ENCODE data around the gene PROCA1. TPM values are rescaled to one million over a fixed set of nuclear protein-coding genes. Genes with fewer than 3 reads are reported as not detected.
"Not testable (repeated sequence)": the region's sequence is repeated elsewhere in the genome, so short reads cannot be mapped to it uniquely, and the experiment has no call there.

Gene PROCA1
- total RNA-seq, 1 experiment from 2014 or later, result 7.4 TPM

DNA sequence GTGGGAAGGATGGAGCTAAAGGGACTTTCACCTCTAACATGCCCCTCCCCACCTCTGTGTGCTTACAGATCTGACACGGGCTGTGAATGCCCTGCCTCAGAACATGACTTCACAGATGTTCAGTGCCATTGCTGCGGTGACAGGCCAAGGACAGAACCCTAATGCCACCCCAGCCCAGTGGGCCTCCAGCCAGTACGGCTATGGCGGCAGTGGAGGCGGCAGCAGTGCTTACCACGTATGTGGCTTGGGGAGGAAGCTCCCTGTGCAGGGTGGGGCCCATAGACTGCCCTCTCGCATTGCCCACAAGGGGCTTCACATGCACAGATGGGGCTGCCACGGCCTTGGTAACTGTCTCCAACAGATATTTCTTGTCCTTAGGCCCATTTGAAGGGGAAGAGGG lies 11.4 kb downstream of the PROCA1 start:
- in situ Hi-C loops (cut with HindIII; ENCODE audit: low pct_unique_long_range_greater_than_20kb, low sequenced_read_pairs), result no loop called here
- no peak for DNase-seq (ENCODE audit: low read depth)

DNA sequence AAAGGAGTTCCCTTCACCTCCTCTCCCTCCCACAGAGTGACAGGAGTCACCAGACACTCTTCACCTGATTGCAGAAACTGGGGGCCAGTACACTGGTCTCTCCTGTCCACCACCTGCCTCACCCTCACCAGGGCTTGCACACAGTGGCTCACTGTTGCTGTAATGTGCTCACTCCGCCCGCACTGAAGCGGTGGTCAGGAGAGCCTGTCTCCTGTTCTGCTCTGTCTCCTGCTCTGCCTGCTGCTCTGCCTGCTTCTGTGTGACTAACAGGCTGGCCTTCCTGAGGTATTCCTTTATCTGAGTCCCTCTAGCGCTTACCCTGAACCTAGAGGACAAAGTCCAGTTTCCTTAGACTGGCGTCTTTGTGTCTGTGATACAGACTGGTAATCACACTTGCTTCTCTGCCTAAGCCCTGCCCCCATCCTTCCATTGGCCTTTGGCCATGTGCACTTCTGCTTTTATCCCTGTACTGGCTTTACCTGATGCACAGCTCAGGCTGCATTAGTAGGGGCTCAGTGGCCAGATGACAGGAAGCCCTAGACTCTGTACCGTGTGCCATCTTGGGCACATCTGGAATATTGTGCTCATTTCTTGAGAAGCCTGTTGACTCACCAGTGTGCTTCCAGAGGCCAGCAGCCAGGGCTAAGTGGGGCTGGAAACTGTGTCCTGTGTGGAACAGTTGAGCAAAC lies 13.3 kb downstream of the PROCA1 start:
- DNase-seq (ENCODE audit: low read depth), result peak; percentile 91
- in situ Hi-C loops (cut with HindIII; ENCODE audit: low pct_unique_long_range_greater_than_20kb, low sequenced_read_pairs), result no loop called here

DNA sequence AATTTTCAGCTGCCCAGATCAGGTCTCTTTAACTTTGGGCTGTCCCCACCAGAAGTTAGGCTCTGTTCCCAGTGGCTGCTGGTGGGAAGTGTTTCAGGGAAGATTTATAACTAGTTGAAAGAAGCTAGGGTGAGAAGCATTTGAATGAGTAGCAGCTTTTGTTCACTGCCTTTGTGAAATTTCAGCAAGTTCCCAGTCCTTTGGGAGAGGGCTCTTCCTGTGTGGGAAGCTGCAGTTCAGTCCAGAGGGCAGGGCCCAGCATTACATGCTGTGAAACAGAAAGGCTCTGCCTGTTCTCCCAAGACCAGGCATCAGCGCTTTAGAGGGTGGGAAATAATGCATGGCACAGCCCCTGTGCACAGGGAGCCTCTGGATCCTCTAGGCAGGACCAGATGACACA lies 17.8 kb downstream of the PROCA1 start:
- DNase-seq (ENCODE audit: low read depth), result no peak
- in situ Hi-C loops (cut with HindIII; ENCODE audit: low pct_unique_long_range_greater_than_20kb, low sequenced_read_pairs), result no loop called here

DNA sequence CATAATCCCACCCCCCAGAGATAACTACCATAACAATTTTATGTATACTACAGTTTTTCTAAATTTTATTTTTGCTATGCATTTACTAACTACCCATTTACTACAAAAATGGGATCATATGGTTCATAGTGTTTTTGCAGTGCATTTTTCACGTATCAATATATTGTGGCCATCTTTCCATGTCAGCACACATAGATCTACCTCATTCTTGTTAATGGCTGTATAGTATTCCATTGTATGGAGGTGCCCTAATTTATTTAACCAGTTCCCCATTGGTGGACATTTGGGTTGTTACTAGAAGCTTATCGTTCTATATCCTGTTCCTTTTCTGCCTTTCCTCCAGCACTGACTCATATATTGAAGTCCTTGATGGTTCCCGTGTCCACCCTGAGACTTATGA lies 22.7 kb downstream of the PROCA1 start:
- in situ Hi-C loops (cut with HindIII; ENCODE audit: low pct_unique_long_range_greater_than_20kb, low sequenced_read_pairs), result no loop called here
- DNase-seq (ENCODE audit: low read depth), result no peak

DNA sequence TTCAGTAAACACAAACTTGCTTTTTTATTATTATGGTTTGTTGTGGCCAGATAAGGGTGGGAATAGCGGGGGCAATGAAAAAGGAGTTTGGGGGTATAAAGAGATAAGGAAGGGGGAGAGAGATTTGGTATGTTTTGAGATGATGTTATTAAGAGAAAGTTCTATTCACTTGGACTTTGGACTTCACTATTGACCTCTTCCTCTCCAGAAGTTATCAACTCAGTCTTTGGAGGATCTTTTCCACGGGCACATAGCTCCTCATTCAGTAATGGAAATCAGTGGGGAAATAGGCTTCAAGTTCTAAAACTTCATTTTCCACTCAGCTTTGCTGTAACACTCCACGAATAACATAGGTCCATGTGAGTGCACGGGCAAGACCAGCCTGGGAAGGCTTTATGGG lies 23.2 kb downstream of the PROCA1 start:
- DNase-seq (ENCODE audit: low read depth), result no peak
- in situ Hi-C loops (cut with HindIII; ENCODE audit: low pct_unique_long_range_greater_than_20kb, low sequenced_read_pairs), result no loop called here

DNA sequence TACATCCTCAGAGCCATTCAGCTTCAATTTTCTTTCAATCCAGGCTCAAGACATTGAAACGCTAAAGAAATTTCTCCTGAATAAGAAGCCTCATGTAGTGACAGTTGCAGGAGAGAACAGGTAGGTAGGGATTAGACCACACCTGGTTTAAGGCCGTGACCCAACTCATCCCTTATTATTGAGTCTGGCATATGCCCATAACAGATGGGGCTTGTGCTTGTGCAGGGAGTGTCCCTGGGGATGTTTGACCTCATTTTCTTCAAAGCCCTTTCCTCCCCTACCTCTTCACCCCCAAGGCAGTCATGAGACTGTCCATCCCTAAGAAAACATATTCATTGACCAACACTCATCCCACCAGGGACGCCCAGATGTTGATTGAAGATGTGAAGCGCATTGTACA lies 25.4 kb downstream of the PROCA1 start:
- in situ Hi-C loops (cut with HindIII; ENCODE audit: low pct_unique_long_range_greater_than_20kb, low sequenced_read_pairs), result no loop called here

DNA sequence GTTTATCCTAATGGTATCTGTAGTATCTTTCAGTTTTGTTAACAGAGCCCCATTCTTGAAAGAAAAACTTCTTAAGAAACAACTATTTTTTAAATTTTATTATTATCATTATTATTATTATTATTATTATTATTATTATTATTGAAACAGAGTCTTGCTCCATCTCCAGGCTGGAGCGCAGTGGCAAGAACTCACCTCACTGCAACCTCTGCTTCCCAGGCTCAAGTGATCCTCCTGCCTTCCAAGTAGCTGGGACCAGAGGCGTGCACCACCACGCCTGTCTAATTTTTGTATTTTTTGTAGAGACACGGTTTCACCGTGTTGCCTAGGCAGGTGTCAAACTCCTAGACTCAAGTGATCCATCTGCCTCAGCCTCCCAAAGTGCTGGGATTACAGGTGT lies 26.3 kb downstream of the PROCA1 start:
- no peak for DNase-seq (ENCODE audit: low read depth)
- in situ Hi-C loops (cut with HindIII; ENCODE audit: low pct_unique_long_range_greater_than_20kb, low sequenced_read_pairs), result no loop called here

More for the DNA sequence above, 25.4 kb downstream of the PROCA1 start:
- no peak for DNase-seq (ENCODE audit: low read depth)

DNA sequence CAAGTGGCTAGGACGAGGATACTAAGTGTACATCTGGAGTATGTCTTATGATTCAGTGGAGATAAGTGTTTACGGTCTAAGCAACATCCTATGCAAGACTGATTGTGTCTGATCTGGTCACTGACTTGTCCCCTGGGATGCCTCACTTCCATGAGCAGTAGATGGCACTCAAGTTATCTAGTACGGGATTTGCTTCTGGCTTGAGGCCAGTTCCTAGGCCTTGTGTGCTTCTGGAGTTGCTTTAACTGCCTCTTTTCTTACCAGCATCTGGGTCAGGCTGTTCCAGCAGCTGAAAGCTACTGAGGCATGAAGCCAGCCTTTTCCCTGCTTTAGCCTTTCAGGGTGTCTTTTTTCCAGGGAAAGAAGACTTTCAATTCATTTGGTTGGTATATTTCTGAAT lies 26.7 kb downstream of the PROCA1 start:
- in situ Hi-C loops (cut with HindIII; ENCODE audit: low pct_unique_long_range_greater_than_20kb, low sequenced_read_pairs), result no loop called here

DNA sequence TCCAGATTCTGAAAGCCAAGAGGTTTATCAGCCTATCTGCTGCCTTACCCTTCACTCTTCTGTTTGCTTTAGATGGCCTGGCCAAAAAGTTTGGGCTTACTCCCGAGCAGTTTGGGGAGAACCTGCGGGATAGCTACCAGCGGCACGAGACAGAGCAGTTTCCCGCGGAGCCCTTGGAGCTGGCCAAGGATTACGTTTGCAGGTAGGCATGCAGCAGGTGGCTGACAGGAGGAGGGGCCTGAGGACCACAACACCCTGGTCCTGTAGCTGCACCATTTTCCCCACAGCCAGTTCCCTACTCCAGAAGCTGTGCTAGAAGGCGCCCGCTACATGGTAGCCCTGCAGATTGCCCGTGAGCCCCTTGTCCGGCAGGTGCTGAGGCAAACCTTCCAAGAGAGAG lies 29.0 kb downstream of the PROCA1 start:
- DNase-seq (ENCODE audit: low read depth), result no peak
- in situ Hi-C loops (cut with HindIII; ENCODE audit: low pct_unique_long_range_greater_than_20kb, low sequenced_read_pairs), result no loop called here

More for the DNA sequence above, 26.7 kb downstream of the PROCA1 start:
- peak; percentile 77 for DNase-seq (ENCODE audit: low read depth)

DNA sequence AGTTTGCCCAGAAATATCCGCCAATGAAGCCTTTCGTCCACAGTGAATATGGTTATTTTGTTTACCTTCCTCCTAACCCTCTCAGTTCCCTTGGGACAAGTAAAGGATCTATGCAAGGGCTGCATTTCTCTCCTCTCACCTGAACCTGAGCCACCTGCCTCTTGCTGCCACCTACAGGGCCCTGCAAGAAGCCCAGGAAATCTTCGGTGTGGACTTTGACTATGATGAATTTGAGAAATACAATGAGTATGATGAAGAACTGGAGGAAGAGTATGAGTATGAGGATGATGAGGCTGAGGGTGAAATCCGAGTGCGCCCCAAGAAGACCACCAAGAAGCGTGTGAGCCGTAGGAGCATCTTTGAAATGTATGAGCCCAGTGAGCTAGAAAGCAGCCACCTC lies 35.7 kb downstream of the PROCA1 start:
- DNase-seq (ENCODE audit: low read depth), result peak; percentile 24
- in situ Hi-C loops (cut with HindIII; ENCODE audit: low pct_unique_long_range_greater_than_20kb, low sequenced_read_pairs), result no loop called here

DNA sequence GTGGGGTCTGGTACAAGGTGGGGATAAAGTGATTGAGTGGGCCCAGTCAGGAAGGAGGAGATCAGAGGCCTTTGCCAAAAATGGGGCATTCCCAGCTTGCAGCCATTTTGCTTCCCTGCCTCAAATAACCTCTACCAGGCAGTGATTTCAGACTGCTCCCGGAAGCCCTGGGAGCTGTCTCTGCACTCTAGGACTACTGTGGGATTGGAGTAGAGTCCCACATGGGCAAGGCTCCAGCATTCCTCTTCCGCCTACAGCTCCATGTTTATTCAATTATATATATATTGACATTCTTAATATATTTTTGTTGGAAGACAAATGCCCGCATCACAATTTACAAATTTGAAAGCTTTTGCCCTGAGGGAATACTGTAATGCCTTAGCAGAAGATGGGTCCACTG lies 36.2 kb downstream of the PROCA1 start:
- in situ Hi-C loops (cut with HindIII; ENCODE audit: low pct_unique_long_range_greater_than_20kb, low sequenced_read_pairs), result no loop called here
- no peak for DNase-seq (ENCODE audit: low read depth)

DNA sequence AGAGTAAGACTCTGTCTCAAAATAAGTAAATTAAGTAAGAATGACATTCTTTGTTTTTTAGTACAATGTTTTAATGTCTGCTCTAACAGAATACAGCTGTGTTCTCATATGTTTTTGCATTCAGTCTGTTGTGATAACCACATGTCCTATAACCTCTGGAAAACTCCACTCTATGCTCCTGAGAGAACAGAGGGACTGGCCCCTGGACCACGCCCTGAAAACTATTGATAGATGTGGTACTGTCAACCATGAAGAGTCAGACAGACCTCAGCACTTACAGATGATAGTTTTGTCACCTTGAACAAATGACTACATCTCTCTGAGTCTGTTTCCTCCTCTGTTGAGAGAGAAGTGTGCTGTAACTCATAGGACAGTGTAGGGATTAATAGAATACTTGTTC lies 41.8 kb downstream of the PROCA1 start:
- in situ Hi-C loops (cut with HindIII; ENCODE audit: low pct_unique_long_range_greater_than_20kb, low sequenced_read_pairs), result no loop called here
- no peak for DNase-seq (ENCODE audit: low read depth)

DNA sequence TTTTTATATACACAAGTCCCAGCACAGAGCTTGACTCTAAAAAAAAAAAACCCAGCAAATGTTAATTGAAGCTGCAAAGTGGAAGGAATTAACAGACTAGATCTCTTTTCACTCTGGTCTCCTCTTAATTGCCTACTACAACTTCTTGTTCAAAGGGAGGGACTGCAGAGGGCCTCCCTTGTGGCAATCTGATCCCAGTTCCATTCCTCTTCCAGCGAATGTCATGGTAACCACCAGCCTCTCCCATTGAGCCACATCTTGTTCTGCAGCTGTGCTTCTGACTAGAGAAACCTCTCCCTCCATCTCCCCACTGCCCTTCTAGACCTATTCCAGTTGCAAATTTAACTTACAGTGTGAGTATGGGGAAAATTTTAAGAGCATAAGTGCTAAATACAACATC lies 43.8 kb downstream of the PROCA1 start:
- in situ Hi-C loops (cut with HindIII; ENCODE audit: low pct_unique_long_range_greater_than_20kb, low sequenced_read_pairs), result no loop called here
- no peak for DNase-seq (ENCODE audit: low read depth)

DNA sequence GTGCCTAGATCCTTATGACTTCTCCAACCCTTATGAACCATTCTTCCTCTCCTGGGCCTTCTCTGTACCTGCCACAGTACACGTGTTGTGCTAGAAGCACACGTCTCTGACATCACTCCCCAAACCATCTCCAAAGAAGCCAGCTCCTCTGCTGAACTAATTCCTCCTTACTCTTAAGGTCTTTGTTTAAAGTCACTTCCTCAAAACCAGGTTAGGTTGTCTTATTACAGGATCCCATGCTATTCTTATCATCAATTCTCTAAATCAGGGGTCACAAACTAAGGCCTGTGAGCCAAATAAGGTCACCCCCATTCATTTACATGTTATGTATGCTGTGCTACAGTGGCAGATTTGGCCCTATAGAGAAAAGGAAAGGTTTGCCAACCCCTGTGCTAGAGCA lies 45.7 kb downstream of the PROCA1 start:
- in situ Hi-C loops (cut with HindIII; ENCODE audit: low pct_unique_long_range_greater_than_20kb, low sequenced_read_pairs), result no loop called here
- no peak for DNase-seq (ENCODE audit: low read depth)

DNA sequence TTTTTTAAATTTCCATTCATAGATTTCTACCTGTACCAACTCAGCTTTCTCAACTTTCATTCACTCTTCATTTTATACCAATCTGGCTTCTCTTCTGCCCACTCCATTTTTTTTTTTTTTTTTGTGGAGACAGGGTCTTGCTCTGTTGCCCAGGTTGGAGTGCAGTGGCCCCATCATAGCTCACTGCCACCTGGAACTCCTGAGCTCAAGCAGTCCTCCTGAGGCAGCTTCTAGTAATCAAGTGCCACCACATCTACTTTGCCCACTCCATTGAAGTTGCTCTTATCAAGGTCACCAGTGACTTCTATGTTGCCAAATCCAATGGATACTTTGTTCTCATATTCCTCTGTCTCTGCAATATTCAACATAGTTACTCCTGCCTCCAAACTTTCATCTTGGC lies 48.0 kb downstream of the PROCA1 start:
- in situ Hi-C loops (cut with HindIII; ENCODE audit: low pct_unique_long_range_greater_than_20kb, low sequenced_read_pairs), result no loop called here
- DNase-seq (ENCODE audit: low read depth), result no peak

DNA sequence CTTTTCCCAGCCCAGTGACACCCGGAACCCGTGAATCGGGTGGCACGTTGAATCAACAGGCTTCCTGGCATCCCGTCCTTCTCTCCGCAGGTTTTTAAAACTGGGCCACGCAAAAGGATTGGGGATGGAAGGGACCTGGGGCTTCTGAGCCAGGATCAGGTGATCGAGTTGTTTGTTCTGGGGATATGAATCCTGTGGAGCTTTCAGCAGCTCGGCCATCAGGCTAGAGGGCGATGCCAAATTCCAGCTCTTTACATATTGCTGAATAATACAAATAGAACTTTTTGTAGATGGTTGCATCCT lies 49.2 kb downstream of the PROCA1 start:
- DNase-seq (ENCODE audit: low read depth), result no peak
- in situ Hi-C loops (cut with HindIII; ENCODE audit: low pct_unique_long_range_greater_than_20kb, low sequenced_read_pairs), result no loop called here

DNA sequence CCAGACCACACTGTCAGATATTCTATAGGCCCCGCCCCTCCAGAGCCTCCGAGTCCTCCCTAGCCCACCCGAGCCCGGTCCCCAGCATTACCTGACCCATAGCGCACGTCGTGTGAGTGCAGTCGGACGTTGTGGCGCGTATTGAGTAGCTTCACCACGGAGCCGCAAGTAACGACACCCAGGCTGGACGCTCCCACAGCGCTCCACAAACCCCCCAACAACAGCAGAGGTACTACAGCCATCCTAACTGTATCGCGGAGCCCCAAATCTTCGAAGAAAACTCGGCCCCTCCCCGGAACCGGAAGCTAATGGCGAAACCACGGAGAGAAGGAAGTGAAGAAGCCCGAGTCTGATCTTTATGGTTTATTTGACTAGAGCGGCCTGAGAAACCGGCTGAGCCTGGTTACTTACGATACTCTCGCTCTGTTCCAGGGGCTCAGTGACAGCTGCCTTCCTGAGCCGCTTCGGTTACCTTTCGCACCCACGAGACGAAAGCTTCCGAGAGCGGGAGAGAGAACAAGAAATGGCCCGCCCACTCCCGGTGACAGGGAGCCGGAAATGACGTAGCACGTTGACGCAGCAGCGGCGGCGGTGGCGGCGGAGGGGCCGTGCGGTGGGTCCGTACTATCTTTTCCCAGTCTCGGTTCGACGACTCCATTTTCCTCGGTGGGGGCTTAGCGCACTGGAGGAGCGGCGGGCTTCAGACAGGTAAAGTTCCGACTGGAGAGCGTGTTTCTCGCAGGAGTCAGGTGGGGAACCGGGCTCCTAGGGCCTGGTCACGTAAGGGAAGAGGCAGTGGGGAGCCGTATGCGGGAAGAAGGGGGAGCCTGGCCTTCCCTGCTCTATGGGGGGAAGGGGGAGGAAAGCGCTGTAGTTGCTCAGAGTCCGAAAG lies 49.8 kb downstream of the PROCA1 start, which contains the start of the genes SDF2 and SUPT6H:
Gene SDF2 (minus strand): TSS at position 272 of the 892 bp plus-strand sequence. CDS start 30 bp downstream, at position 242.
Gene SUPT6H (plus strand): TSS at position 571 of the 892 bp plus-strand sequence. CDS start 11,197 bp downstream, outside the sequence.
- peak; percentile 91 for DNase-seq (ENCODE audit: low read depth)
- in situ Hi-C loops (cut with HindIII; ENCODE audit: low pct_unique_long_range_greater_than_20kb, low sequenced_read_pairs), result no loop called here

DNA sequence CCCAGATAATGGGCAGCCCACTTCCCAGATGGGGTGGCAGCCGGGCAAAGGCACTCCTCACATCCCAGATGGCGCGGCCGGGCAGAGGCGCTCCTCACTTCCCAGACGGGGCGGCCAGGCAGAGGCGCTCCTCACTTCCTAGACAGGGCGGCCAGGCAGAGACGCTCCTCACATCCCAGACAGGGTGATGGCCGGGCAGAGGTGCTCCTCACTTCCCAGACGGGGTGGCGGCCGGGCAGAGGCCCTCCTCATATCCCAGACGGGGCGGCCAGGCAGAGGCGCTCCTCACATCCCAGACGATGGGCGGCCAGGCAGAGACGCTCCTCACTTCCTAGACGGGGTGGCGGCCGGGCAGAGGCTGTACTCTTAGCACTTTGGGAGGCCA lies 52.2 kb downstream of the PROCA1 start:
- in situ Hi-C loops (cut with HindIII; ENCODE audit: low pct_unique_long_range_greater_than_20kb, low sequenced_read_pairs); DNase-seq (ENCODE audit: low read depth): not testable (repeated sequence)

DNA sequence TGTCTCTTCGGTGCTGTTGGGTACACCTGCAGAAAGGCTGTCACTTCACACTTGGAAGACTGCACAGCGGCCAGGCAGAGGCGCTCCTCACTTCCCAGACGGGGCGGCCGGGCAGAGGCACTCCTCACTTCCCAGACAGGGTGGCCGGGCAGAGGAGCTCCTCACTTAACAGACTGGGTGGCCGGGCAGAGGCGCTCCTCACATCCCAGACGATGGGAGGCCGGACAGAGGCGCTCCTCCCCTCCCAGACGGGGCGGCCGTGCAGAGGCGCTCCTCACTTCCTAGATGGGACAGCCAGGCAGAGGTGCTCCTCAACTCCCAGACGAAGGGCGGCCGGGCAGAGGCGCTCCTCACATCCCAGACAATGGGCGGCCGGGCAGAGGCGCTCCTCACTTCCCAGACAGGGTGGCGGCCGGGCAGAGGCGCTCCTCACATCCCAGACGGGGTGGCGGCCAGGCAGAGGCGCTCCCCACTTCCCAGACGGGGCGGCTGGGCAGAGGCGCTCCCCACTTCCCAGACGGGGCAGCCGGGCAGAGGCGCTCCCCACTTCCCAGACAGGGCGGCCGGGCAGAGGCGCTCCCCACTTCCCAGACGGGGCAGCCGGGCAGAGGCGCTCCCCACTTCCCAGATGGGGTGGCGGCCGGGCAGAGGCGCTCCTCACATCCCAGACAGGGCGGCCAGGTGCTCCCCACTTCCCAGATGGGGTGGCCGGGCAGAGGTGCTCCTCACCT lies 52.8 kb downstream of the PROCA1 start:
- DNase-seq (ENCODE audit: low read depth); in situ Hi-C loops (cut with HindIII; ENCODE audit: low pct_unique_long_range_greater_than_20kb, low sequenced_read_pairs): not testable (repeated sequence)

Measured in Caki2 (cell line).